ENCODE measurements around the gene DBNL. TPM values are rescaled to one million over a fixed set of nuclear protein-coding genes. Genes with fewer than 3 reads are reported as not detected.
"Not testable (repeated sequence)": the region's sequence is repeated elsewhere in the genome, so short reads cannot be mapped to it uniquely, and the experiment has no call there.

The DBNL gene
- 100 to 1,000 TPM; 173 to 202 TPM for total RNA-seq

DNA sequence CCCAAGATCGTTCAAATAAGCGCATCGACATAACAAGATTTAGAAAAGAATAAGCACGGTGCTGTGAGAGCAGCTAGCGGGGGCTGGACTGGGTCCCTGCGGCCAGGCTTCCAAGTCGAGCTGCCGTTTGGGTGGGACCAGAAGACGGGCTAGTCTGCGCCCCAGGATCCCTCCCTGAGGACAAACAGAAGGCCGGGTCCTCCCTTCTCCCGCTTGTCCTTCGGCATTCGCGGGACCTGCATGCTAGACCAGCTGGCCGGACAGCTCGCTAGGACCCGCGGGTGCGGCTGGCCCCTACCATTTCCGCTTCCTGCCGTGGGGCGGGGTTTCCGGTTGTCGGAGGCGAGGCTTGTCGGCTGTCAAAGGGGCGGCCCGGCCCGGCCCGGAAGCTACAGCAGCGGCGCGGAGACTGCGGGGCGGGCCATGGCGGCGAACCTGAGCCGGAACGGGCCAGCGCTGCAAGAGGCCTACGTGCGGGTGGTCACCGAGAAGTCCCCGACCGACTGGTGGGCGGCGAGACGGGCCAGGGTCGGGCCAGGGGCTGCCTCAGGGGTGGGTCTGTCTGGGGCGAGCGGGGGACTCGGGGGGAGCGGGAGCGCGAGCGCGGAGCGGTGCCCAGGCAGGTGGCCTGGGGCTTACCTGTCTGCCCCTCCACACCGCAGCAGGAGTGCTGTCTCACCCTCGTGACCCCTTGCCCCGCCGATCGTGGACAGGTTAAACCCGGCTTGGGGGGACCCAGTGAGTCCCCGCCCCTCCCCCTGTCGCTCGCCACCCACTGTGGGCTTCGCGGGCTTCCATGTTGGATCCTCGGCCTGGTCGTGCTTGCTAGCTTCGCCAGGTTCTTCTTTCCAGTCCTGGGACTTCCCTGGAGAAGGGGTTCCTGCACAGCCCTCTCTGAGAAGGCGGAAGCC lies at the start of gene DBNL:
TSS of gene DBNL (plus strand) at position 388 of the 911 bp plus-strand sequence. CDS start at position 424, 36 bp downstream.
- Mint-ChIP-seq H3K27ac (peak within 1 kb of the TSS; percentile 87 to 92), H3K9me3 (no peaks in the 10 kb centered on the region), H3K4me1 (ENCODE audit: low read depth in 2 of 2) (peaks cover 39 to 43% of the 10 kb centered on the region in 2 donors), H3K36me3 (peaks cover 21% of the 10 kb centered on the region), H3K27me3 (no peaks in the 10 kb centered on the region), H3K4me3 (peak within 1 kb of the TSS; percentile 91)
- DNase-seq (ENCODE audit: low spot score) (peak; percentile 96), ATAC-seq (peak; percentile 88 to 95)

DNA sequence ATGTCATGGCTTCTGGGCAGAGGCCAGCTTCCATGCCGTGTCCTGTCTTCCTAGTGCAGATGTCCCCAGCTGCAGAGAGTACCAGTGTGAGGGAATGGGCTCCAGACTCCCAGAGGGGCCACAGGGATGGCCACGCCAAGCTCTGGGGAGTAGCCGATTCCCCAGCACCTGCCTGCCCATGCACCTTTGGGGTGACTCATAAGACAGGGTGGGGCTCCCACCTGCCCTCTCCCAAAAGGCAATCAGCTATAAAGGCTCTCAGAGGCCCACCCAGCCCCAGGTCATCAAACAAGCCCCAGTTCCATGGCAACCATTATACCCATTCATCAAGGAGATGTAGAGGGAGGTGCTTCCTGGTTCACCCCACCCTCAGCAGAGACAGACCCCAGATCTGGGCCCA lies 47.0 kb upstream of the DBNL start, which contains the start of gene SPDYE1:
TSS of gene SPDYE1 (plus strand) at position 366 of the 400 bp plus-strand sequence. CDS start 2,053 bp downstream, outside the sequence.
- H3K9me3 Mint-ChIP-seq; H3K4me1 Mint-ChIP-seq (ENCODE audit: low read depth in 2 of 2); H3K36me3 Mint-ChIP-seq; H3K27me3 Mint-ChIP-seq; H3K27ac Mint-ChIP-seq; ATAC-seq; DNase-seq (ENCODE audit: low spot score); H3K4me3 Mint-ChIP-seq: not testable (repeated sequence)

GRCh38 chr7:44012081-44012480 lies 32.4 kb upstream of the DBNL start:
- H3K4me1 Mint-ChIP-seq (ENCODE audit: low read depth in 2 of 2); H3K4me3 Mint-ChIP-seq; H3K27me3 Mint-ChIP-seq; ATAC-seq; H3K9me3 Mint-ChIP-seq; H3K27ac Mint-ChIP-seq; DNase-seq (ENCODE audit: low spot score); H3K36me3 Mint-ChIP-seq: not testable (repeated sequence)

DNA sequence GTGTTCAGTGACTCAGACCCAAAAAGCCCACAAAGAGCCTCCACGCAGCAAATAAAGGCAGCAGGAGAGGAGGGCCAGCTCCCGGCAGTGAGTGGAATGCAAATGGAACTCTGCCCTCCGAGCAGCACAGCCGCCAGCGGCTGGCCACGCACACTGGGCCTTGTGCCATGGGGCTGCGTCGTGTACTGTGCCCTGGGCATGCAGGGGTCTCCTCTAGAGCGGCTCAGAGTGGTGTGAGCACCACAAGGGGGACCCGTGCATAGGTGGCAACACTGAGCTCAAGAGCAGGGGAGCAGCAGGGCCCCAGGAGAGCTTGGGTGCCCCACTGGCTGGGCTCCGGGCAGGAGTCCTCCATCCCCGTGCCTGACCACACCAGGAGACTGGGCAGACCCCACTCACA lies 29.4 kb upstream of the DBNL start:
- ATAC-seq; H3K36me3 Mint-ChIP-seq; DNase-seq (ENCODE audit: low spot score); H3K27me3 Mint-ChIP-seq; H3K4me1 Mint-ChIP-seq (ENCODE audit: low read depth in 2 of 2); H3K27ac Mint-ChIP-seq; H3K9me3 Mint-ChIP-seq; H3K4me3 Mint-ChIP-seq: not testable (repeated sequence)

GRCh38 chr7:44018857-44019807 lies 25.4 kb upstream of the DBNL start:
- not testable (repeated sequence) for H3K36me3 Mint-ChIP-seq; H3K27me3 Mint-ChIP-seq; H3K9me3 Mint-ChIP-seq; H3K4me1 Mint-ChIP-seq (ENCODE audit: low read depth in 2 of 2)
- Mint-ChIP-seq H3K27ac (peak overlapping the region; percentile 74 to 87), H3K4me3 (peak overlapping the region; percentile 87)
- peak; percentile 98 to 99 for ATAC-seq
- DNase-seq (ENCODE audit: low spot score): peak; percentile 99

DNA sequence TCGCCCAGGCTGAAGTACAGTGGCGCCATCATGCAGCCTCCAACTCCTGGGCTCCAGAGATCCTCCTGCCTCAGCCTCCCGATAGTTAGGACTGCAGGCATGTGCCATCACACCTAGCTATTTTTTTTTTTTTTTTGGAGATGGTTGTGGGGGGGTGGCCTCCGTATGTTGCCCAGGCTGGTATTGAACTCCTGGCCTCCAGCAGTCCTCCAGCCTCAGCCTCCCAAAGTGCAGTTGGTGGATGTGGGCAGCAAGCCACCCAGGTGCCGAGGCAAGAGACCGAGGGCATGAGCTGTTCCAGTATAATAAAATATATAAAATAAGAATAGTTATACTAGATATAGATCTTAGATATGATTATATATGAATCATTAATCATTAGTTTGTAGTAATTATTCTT lies 24.7 kb upstream of the DBNL start:
- H3K4me3 Mint-ChIP-seq; H3K27ac Mint-ChIP-seq; H3K36me3 Mint-ChIP-seq; DNase-seq (ENCODE audit: low spot score); ATAC-seq; H3K4me1 Mint-ChIP-seq (ENCODE audit: low read depth in 2 of 2); H3K27me3 Mint-ChIP-seq; H3K9me3 Mint-ChIP-seq: not testable (repeated sequence)

GRCh38 chr7:44022069-44022468 lies 22.4 kb upstream of the DBNL start:
- H3K27me3 Mint-ChIP-seq; H3K27ac Mint-ChIP-seq; H3K4me3 Mint-ChIP-seq; DNase-seq (ENCODE audit: low spot score); H3K4me1 Mint-ChIP-seq (ENCODE audit: low read depth in 2 of 2); H3K9me3 Mint-ChIP-seq; H3K36me3 Mint-ChIP-seq; ATAC-seq: not testable (repeated sequence)

DNA sequence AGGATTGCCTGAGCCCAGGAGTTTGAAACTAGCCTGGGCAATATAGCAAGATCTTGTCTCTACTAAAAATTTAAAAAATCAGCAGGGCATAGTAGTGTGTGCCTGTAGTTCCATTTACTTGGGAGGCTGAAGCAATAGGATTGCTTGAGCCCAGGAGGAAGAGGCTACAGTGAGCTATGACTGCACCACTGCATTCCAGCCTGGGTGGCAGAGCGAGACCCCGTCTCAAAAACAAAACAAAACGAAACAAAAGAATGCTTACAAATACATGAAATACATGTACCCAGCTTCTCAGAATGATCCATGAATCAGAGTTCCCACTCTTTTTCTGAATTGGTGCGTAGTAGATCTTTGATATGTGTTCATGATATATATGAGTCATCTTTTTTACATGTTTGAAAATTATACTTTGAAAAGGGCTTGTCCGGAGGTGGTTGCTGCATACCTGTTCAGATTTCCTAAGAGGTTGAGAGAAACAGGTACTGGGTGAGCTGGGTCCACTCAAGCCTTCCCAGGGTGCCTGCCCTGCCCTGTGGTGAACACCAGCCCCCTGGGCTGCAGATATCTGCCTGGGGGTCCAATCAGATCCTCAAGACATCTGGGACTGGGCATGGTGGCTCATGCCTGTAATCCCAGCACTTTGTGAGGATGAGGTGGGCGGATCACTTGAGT lies 21.6 kb upstream of the DBNL start:
- H3K9me3 Mint-ChIP-seq; H3K4me3 Mint-ChIP-seq; H3K36me3 Mint-ChIP-seq; H3K27ac Mint-ChIP-seq; ATAC-seq; H3K27me3 Mint-ChIP-seq; DNase-seq (ENCODE audit: low spot score); H3K4me1 Mint-ChIP-seq (ENCODE audit: low read depth in 2 of 2): not testable (repeated sequence)

DNA sequence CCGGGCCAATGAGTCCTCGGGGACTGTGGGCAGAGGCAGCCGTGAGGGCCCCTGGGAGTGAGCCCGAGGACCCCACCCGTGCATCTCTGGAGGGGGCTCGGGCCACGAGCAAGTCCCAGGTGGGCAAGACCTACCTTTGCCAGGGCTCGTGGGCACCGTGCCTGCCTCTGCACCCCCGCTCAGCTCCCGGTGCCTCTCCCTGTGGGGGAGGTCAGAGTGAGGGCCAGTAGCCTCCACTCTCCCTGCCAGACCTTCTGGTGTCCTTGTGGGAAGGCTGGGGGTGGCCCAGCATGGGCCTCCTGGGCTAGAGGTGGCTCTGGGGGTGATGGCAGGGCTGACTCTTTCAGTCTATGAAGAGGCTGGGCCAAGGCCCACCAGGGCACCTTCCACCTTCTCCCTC lies 15.1 kb upstream of the DBNL start:
- not testable (repeated sequence) for H3K36me3 Mint-ChIP-seq; H3K4me3 Mint-ChIP-seq; H3K27ac Mint-ChIP-seq; H3K4me1 Mint-ChIP-seq (ENCODE audit: low read depth in 2 of 2); H3K27me3 Mint-ChIP-seq; DNase-seq (ENCODE audit: low spot score); H3K9me3 Mint-ChIP-seq
- peak in 1 of 2 donors; percentile 3 for ATAC-seq

DNA sequence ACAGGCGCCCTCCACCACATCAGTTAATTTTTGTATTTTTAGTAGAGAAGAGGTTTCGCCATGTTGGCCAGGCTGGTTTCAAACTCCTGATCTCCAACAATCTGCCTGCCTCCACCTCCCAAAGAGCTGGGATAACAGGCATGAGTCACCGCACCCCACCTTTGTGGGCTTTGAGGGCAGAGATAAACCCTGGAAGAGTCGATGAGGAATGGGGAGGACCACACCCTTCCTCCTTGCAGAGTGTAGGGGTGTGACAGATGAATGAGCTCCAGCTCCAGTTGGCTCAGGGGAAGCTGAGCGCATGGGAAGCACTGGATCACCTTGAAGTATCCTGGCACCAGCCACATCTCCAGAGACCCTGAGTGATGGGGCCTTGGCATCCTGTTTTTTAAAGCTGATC lies 14.5 kb upstream of the DBNL start:
- not testable (repeated sequence) for H3K4me1 Mint-ChIP-seq (ENCODE audit: low read depth in 2 of 2); H3K4me3 Mint-ChIP-seq; H3K27me3 Mint-ChIP-seq; H3K27ac Mint-ChIP-seq; DNase-seq (ENCODE audit: low spot score); H3K36me3 Mint-ChIP-seq; H3K9me3 Mint-ChIP-seq; ATAC-seq

GRCh38 chr7:44031319-44031718 lies 13.2 kb upstream of the DBNL start:
- not testable (repeated sequence) for H3K4me3 Mint-ChIP-seq; H3K27me3 Mint-ChIP-seq; ATAC-seq; H3K27ac Mint-ChIP-seq; H3K4me1 Mint-ChIP-seq (ENCODE audit: low read depth in 2 of 2); H3K36me3 Mint-ChIP-seq; DNase-seq (ENCODE audit: low spot score); H3K9me3 Mint-ChIP-seq

GRCh38 chr7:44032031-44032430 lies 12.5 kb upstream of the DBNL start:
- ATAC-seq; H3K9me3 Mint-ChIP-seq; DNase-seq (ENCODE audit: low spot score); H3K4me3 Mint-ChIP-seq; H3K27ac Mint-ChIP-seq; H3K36me3 Mint-ChIP-seq; H3K27me3 Mint-ChIP-seq; H3K4me1 Mint-ChIP-seq (ENCODE audit: low read depth in 2 of 2): not testable (repeated sequence)

DNA sequence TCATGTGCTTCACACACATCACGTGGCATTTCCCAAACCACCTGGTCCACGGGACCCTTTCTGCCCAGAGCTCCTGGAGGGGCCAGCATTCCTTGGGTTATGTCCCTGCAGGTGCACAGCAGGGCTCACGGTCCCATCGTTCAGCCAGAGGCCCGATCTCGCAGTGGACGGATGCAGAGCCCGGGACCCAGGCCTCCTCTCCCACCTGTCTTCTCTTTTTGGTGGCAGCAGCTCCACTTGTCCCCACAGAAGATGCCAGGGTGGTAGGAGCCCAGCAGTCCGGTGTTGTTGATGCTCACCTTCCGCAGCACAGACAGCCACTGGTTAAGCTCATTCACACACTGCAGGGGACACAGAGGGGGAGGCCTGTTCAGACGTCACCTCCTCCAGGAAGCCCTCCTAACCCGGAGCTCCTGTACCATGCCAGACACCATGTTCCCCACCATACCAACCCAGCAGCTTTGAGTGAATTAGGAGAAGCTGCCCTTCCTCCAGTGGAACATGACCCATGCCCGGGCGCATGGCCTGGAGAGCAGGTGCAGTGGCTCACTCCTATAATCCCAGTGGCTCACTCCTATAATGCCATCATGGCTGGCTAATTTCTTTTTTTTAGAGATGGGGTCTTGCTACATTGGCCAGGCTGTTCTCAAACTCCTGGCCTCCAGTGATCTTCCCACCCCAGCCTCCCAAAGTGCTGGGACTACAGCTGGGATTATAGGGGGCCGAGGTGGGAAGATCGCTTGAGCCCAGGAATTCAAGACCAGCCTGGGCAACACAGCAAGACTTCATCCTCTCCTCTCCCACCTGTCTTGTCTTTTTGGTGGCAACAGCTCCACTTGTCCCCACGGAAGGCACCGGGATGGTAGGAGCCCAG lies 10.3 kb upstream of the DBNL start:
- H3K27ac Mint-ChIP-seq; H3K9me3 Mint-ChIP-seq; H3K4me3 Mint-ChIP-seq; ATAC-seq; H3K27me3 Mint-ChIP-seq; H3K4me1 Mint-ChIP-seq (ENCODE audit: low read depth in 2 of 2); H3K36me3 Mint-ChIP-seq; DNase-seq (ENCODE audit: low spot score): not testable (repeated sequence)

Data from natural killer cell treated with Interleukin-12 subunit alpha and Interleukin-12 subunit beta and Interleukin-15 and Interleukin-18, amount 100 ng/mL, for 72 hours (primary cell).